ENCODE measurements around the gene LIN37.

Gene LIN37

DNA sequence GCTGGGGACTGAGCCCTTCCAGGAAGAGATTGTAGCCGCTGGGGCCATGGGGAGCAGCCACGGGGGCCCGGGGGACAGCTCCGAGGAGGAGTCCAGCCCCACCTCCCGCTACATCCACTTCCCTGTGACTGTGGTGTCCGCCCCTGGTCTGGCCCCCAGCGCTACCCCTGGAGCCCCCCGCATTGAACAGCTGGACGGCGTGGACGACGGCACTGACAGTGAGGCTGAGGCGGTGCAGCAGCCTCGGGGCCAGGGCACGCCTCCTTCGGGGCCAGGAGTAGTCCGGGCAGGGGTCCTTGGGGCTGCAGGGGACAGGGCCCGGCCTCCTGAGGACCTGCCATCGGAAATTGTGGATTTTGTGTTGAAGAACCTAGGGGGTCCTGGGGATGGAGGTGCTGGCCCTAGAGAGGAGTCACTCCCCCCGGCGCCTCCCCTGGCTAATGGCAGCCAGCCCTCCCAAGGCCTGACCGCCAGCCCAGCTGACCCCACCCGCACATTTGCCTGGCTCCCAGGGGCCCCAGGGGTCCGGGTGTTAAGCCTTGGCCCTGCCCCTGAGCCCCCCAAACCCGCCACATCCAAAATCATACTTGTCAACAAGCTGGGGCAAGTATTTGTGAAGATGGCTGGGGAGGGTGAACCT, 15.7 kb upstream of the LIN37 start:
- Histone ChIP-seq H3K9me3 (ENCODE audit: insufficient read depth, low read length, severe bottlenecking) (no peaks in the 10 kb centered on the region), H2AFZ (ENCODE audit: low read depth, low read length) (no peak overlapping the region), H3K27ac (ENCODE audit: low read length) (no peak overlapping the region), H3K36me3 (ENCODE audit: insufficient read depth, low read length) (peaks cover 95% of the 10 kb centered on the region), H3K4me1 (ENCODE audit: insufficient read depth, low read length) (no peaks in the 10 kb centered on the region), H3K79me2 (ENCODE audit: insufficient read depth, low read length) (no peaks in the 10 kb centered on the region), H3K4me2 (ENCODE audit: insufficient read depth, low read length) (no peak overlapping the region), H3K4me3 (ENCODE audit: low read depth in 1 of 2, low read length in 2 of 2) (no peak overlapping the region), H3K27me3 (ENCODE audit: insufficient read depth, low read length, poor library complexity) (no peaks in the 10 kb centered on the region), H4K20me1 (ENCODE audit: insufficient read depth, low read length) (peaks cover 44% of the 10 kb centered on the region), H3K9ac (ENCODE audit: low read depth, low read length) (no peak overlapping the region)
- no peak for DNase-seq
- ATAC-seq (ENCODE audit: insufficient read depth, low read depth), result no peak
- TF ChIP-seq CTCF (IDR thresholded peaks at IDR 0.05; ENCODE audit: borderline replicate concordance, extremely low read depth, low read length, poor library complexity, severe bottlenecking) (no peak), EZH2 (IDR thresholded peaks at IDR 0.05; ENCODE audit: borderline replicate concordance, low read depth, low read length, severe bottlenecking) (no peak)

GRCh38 chr19:35733180-35734125, 14.9 kb upstream of the LIN37 start:
- no peak overlapping the region for H3K27ac ChIP-seq (ENCODE audit: low read length)
- H4K20me1 ChIP-seq (ENCODE audit: insufficient read depth, low read length), result peaks cover 41% of the 10 kb centered on the region
- no peak overlapping the region for H3K4me3 ChIP-seq (ENCODE audit: low read depth in 1 of 2, low read length in 2 of 2)
- ATAC-seq (ENCODE audit: insufficient read depth, low read depth) (no peak), DNase-seq (no peak)
- no peaks in the 10 kb centered on the region for H3K27me3 ChIP-seq (ENCODE audit: insufficient read depth, low read length, poor library complexity)
- H3K9ac ChIP-seq (ENCODE audit: low read depth, low read length), result no peak overlapping the region
- no peaks in the 10 kb centered on the region for H3K4me1 ChIP-seq (ENCODE audit: insufficient read depth, low read length)
- H3K36me3 ChIP-seq (ENCODE audit: insufficient read depth, low read length), result peaks cover 95% of the 10 kb centered on the region
- no peaks in the 10 kb centered on the region for H3K9me3 ChIP-seq (ENCODE audit: insufficient read depth, low read length, severe bottlenecking)
- TF ChIP-seq EZH2 (IDR thresholded peaks at IDR 0.05; ENCODE audit: borderline replicate concordance, low read depth, low read length, severe bottlenecking) (no peak), CTCF (IDR thresholded peaks at IDR 0.05; ENCODE audit: borderline replicate concordance, extremely low read depth, low read length, poor library complexity, severe bottlenecking) (no peak)
- H3K79me2 ChIP-seq (ENCODE audit: insufficient read depth, low read length), result no peaks in the 10 kb centered on the region
- no peak overlapping the region for H2AFZ ChIP-seq (ENCODE audit: low read depth, low read length)
- H3K4me2 ChIP-seq (ENCODE audit: insufficient read depth, low read length), result no peak overlapping the region

DNA sequence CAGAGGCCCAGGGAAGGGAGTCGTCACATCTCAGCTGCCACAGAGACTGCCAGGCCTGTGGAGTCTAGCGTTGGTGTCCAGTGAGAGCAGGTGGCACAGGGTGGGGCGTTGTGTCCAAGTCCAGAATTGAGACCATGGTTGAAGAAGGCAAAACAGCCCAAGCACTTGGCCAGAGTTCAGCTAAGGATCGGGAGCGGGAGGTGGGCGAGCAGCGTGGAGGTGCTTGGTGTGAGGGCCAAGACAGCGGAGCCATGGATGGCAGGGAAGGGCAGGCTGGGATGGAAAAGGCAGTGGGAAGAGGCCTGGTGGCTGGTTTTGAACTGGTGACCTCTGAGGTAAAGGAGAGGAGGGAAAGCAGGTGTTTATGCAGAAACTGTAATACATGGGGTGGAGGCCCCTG, 14.1 kb upstream of the LIN37 start:
- H3K9me3 ChIP-seq (ENCODE audit: insufficient read depth, low read length, severe bottlenecking), result no peaks in the 10 kb centered on the region
- H3K79me2 ChIP-seq (ENCODE audit: insufficient read depth, low read length), result no peaks in the 10 kb centered on the region
- peaks cover 3% of the 10 kb centered on the region for H3K4me1 ChIP-seq (ENCODE audit: insufficient read depth, low read length)
- H2AFZ ChIP-seq (ENCODE audit: low read depth, low read length), result no peak overlapping the region
- no peak for TF ChIP-seq EZH2 (IDR thresholded peaks at IDR 0.05; ENCODE audit: borderline replicate concordance, low read depth, low read length, severe bottlenecking)
- no peak for TF ChIP-seq CTCF (IDR thresholded peaks at IDR 0.05; ENCODE audit: borderline replicate concordance, extremely low read depth, low read length, poor library complexity, severe bottlenecking)
- H3K4me2 ChIP-seq (ENCODE audit: insufficient read depth, low read length), result no peak overlapping the region
- H3K36me3 ChIP-seq (ENCODE audit: insufficient read depth, low read length), result peaks cover 95% of the 10 kb centered on the region
- H3K27ac ChIP-seq (ENCODE audit: low read length), result no peak overlapping the region
- no peak for ATAC-seq (ENCODE audit: insufficient read depth, low read depth)
- DNase-seq, result no peak
- H3K9ac ChIP-seq (ENCODE audit: low read depth, low read length), result no peak overlapping the region
- no peaks in the 10 kb centered on the region for H3K27me3 ChIP-seq (ENCODE audit: insufficient read depth, low read length, poor library complexity)
- no peak overlapping the region for H3K4me3 ChIP-seq (ENCODE audit: low read depth in 1 of 2, low read length in 2 of 2)
- peaks cover 41% of the 10 kb centered on the region for H4K20me1 ChIP-seq (ENCODE audit: insufficient read depth, low read length)
